ENCODE results near the gene COL4A2.

The COL4A2 gene

DNA sequence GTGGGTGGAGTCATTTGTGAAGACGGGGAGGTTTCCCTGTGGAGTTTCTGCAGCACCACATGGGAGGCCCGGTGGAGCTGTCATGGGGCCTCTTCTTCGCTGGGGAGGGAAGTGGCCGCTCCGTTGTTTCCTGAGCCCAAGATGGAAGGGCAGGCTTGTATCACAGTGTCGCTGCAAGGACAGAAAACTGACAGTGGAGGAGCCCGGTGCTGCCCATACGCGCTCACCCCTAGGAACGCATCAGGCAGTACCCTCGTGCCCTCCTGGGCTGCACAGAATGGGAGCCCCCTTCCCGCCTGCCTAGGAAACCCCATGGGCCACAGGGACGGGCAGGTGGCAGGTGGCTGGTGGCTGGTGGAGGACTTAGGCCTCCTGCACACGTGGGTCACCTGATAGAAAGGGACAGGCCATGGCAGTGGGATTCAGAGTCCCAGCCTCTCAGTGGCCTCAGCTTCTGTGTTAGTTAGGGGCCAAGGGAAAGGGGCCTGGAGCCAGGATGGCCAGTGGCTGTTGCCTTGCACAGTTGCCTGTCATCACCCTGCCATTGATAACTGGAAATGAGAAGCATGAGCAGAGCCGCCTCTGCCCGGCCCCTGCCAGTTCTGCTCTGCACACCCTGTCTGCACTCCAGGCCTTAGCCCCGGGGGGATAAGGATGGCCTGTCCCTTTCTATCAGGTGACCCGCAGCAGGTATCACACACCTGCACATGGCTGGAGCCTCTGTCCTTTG, 7.6 kb downstream of the COL4A2 start:
- Histone ChIP-seq H3K9me3 (ENCODE audit: insufficient read depth, low read depth, low read length) (no peaks in the 10 kb centered on the region), H3K9ac (ENCODE audit: low read depth, low read length, poor library complexity, severe bottlenecking) (no peak overlapping the region), H3K4me2 (ENCODE audit: low read depth, low read length, poor library complexity, severe bottlenecking) (no peak overlapping the region), H2AFZ (ENCODE audit: low read length) (no peak overlapping the region), H4K20me1 (ENCODE audit: insufficient read depth, low read length, poor library complexity, severe bottlenecking) (no peaks in the 10 kb centered on the region), H3F3A (ENCODE audit: low read depth) (no peaks in the 10 kb centered on the region), H3K4me1 (ENCODE audit: insufficient read depth, low read length, poor library complexity, severe bottlenecking) (peaks cover 4% of the 10 kb centered on the region), H3K79me2 (ENCODE audit: insufficient read depth, low read length) (no peaks in the 10 kb centered on the region), H3K27me3 (ENCODE audit: insufficient read depth, low read length, poor library complexity, severe bottlenecking) (no peaks in the 10 kb centered on the region), H3K4me3 (ENCODE audit: low read length, poor library complexity, severe bottlenecking) (no peak overlapping the region), H3K36me3 (ENCODE audit: insufficient read depth, low read length) (no peaks in the 10 kb centered on the region), H3K9me2 (replicated peaks; ENCODE audit: low read depth, low read length) (no peaks in the 10 kb centered on the region)
- no peak for TF ChIP-seq CTCF (conservative IDR thresholded peaks at IDR 0.05; ENCODE audit: low read length)
- TF ChIP-seq EZH2phosphoT487 (IDR thresholded peaks at IDR 0.05; ENCODE audit: borderline replicate concordance): no peak

- no peak overlapping the region for H3K9ac ChIP-seq (ENCODE audit: low read depth, low read length, poor library complexity, severe bottlenecking)
- no peak overlapping the region for H3K4me2 ChIP-seq (ENCODE audit: low read depth, low read length, poor library complexity, severe bottlenecking)
- TF ChIP-seq CTCF (conservative IDR thresholded peaks at IDR 0.05; ENCODE audit: low read length) (no peak), EZH2phosphoT487 (IDR thresholded peaks at IDR 0.05; ENCODE audit: borderline replicate concordance) (no peak)
- no peaks in the 10 kb centered on the region for H3K9me2 ChIP-seq (replicated peaks; ENCODE audit: low read depth, low read length)
- H3F3A ChIP-seq (ENCODE audit: low read depth): no peaks in the 10 kb centered on the region
- no peak overlapping the region for H2AFZ ChIP-seq (ENCODE audit: low read length)
- H3K27me3 ChIP-seq (ENCODE audit: insufficient read depth, low read length, poor library complexity, severe bottlenecking): no peaks in the 10 kb centered on the region
- no peaks in the 10 kb centered on the region for H4K20me1 ChIP-seq (ENCODE audit: insufficient read depth, low read length, poor library complexity, severe bottlenecking)
- no peaks in the 10 kb centered on the region for H3K79me2 ChIP-seq (ENCODE audit: insufficient read depth, low read length)
- H3K36me3 ChIP-seq (ENCODE audit: insufficient read depth, low read length): no peaks in the 10 kb centered on the region
- H3K4me3 ChIP-seq (ENCODE audit: low read length, poor library complexity, severe bottlenecking): no peak overlapping the region
- H3K9me3 ChIP-seq (ENCODE audit: insufficient read depth, low read depth, low read length): no peaks in the 10 kb centered on the region
- H3K4me1 ChIP-seq (ENCODE audit: insufficient read depth, low read length, poor library complexity, severe bottlenecking): peaks cover 14% of the 10 kb centered on the region
Observed at GRCh38 chr13:110316196-110316595, 9.1 kb downstream of the COL4A2 start.

- Histone ChIP-seq H3K9me3 (ENCODE audit: insufficient read depth, low read depth, low read length) (no peaks in the 10 kb centered on the region), H3F3A (ENCODE audit: low read depth) (no peaks in the 10 kb centered on the region), H3K9me2 (replicated peaks; ENCODE audit: low read depth, low read length) (no peaks in the 10 kb centered on the region), H3K9ac (ENCODE audit: low read depth, low read length, poor library complexity, severe bottlenecking) (no peak overlapping the region), H3K4me3 (ENCODE audit: low read length, poor library complexity, severe bottlenecking) (no peak overlapping the region), H3K4me2 (ENCODE audit: low read depth, low read length, poor library complexity, severe bottlenecking) (no peak overlapping the region), H3K27me3 (ENCODE audit: insufficient read depth, low read length, poor library complexity, severe bottlenecking) (no peaks in the 10 kb centered on the region), H3K36me3 (ENCODE audit: insufficient read depth, low read length) (no peaks in the 10 kb centered on the region), H3K4me1 (ENCODE audit: insufficient read depth, low read length, poor library complexity, severe bottlenecking) (peaks cover 14% of the 10 kb centered on the region), H4K20me1 (ENCODE audit: insufficient read depth, low read length, poor library complexity, severe bottlenecking) (no peaks in the 10 kb centered on the region), H2AFZ (ENCODE audit: low read length) (no peak overlapping the region), H3K79me2 (ENCODE audit: insufficient read depth, low read length) (no peaks in the 10 kb centered on the region)
- TF ChIP-seq CTCF (conservative IDR thresholded peaks at IDR 0.05; ENCODE audit: low read length) (no peak), EZH2phosphoT487 (IDR thresholded peaks at IDR 0.05; ENCODE audit: borderline replicate concordance) (no peak)
Observed at GRCh38 chr13:110317093-110317492, 10.0 kb downstream of the COL4A2 start.
